Measurements from ENCODE around the gene IKZF1. TPM values are rescaled to one million over a fixed set of nuclear protein-coding genes. Genes with fewer than 3 reads are reported as not detected.

The IKZF1 gene
- total and polyA plus RNA-seq, 8 donors: 0.70 to 8.1 (median 1.4) TPM

DNA sequence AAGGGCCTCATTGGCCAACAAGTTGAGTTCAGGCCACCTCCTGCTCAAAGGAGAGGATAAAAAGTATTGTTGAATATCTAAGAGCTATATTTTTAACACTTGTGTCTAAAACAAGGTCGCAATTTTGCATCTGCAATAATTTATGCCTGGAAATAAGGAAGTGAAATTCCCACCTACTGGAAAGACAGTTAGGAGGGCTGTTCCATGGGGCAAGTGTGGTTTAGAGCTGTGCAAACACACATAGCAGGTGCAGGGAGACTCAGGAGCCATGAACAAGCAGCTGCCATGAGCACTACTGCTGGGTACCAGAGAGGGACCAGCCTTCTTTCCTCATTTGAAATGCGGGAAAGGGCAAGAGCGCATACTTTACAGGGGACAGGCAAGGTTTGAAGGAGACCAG, 35.5 kb upstream of the IKZF1 start:
- ATAC-seq (no peak), FAIRE-seq (no peak), DNase-seq (no peak)
- no peak overlapping the region for H3K4me3 ChIP-seq
- H3K36me3 ChIP-seq: no peaks in the 10 kb centered on the region
- WGBS, 2 donors: 75 to 83% methylated on average over 3 of the region's 3 CpGs
- TF ChIP-seq, protein P1, sequence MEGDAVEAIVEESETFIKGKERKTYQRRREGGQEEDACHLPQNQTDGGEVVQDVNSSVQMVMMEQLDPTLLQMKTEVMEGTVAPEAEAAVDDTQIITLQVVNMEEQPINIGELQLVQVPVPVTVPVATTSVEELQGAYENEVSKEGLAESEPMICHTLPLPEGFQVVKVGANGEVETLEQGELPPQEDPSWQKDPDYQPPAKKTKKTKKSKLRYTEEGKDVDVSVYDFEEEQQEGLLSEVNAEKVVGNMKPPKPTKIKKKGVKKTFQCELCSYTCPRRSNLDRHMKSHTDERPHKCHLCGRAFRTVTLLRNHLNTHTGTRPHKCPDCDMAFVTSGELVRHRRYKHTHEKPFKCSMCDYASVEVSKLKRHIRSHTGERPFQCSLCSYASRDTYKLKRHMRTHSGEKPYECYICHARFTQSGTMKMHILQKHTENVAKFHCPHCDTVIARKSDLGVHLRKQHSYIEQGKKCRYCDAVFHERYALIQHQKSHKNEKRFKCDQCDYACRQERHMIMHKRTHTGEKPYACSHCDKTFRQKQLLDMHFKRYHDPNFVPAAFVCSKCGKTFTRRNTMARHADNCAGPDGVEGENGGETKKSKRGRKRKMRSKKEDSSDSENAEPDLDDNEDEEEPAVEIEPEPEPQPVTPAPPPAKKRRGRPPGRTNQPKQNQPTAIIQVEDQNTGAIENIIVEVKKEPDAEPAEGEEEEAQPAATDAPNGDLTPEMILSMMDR (IDR thresholded peaks at IDR 0.05): no peak
- H3K9me3 ChIP-seq: no peaks in the 10 kb centered on the region
- H3K27ac ChIP-seq: no peak overlapping the region
- H3K27me3 ChIP-seq: no peaks in the 10 kb centered on the region
- no peaks in the 10 kb centered on the region for H3K4me1 ChIP-seq
- intact Hi-C loops (cut with DNase I): no loop called here

DNA sequence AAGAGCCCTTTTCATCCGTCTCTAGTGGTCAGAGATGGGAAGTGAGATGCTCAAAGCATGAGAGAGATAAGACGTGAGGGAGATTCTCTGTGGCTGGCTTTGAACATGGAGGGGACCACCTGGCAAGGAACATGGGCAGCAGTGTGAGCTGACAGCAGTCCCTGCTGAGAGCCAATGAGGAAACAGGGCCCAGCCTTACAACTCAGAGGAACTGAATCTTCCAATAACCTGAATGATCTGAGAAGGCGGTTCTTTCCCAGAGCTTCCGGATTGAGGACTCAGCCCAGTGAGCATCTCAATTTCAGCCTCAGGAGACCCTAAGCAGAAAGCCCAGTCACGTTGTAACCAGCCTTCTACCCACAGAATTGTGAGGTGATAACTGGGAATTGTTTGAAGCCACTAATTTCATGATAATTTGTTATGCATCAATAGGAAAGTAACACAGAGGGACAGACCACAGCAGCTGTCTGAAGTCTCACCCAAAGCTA, 33.9 kb upstream of the IKZF1 start:
- H3K36me3 ChIP-seq: no peaks in the 10 kb centered on the region
- H3K4me3 ChIP-seq: no peak overlapping the region
- WGBS, 2 donors: 61 to 67% methylated on average over 5 of the region's 5 CpGs
- no peak for ATAC-seq
- no peaks in the 10 kb centered on the region for H3K4me1 ChIP-seq
- H3K27me3 ChIP-seq: no peaks in the 10 kb centered on the region
- DNase-seq: no peak
- no peak overlapping the region for H3K27ac ChIP-seq
- intact Hi-C loops (cut with DNase I): no loop called here
- TF ChIP-seq, protein P1 (IDR thresholded peaks at IDR 0.05): no peak
- no peak for FAIRE-seq
- H3K9me3 ChIP-seq: no peaks in the 10 kb centered on the region

DNA sequence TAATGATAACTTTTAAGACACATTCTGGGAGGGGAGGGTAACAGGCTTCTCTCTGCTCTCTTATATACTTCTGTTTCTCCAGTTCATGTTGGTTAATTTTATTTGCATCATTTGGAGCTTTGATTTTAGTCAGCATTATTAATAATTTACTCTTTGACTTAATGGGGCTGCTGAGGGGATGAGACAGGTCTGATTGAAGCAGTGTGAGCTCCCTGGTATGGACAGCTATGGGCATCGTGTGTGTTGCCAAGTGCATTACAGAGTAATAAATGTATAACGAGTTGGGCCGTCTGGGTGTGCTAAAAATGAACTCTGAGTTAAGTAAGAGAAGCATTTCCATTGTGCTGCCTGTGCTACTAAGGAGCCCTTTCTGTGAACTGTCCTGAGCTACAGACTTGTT, 31.7 kb upstream of the IKZF1 start:
- TF ChIP-seq, protein P1 (IDR thresholded peaks at IDR 0.05): no peak
- no peak overlapping the region for H3K27ac ChIP-seq
- no peaks in the 10 kb centered on the region for H3K4me1 ChIP-seq
- H3K9me3 ChIP-seq: no peaks in the 10 kb centered on the region
- no peak overlapping the region for H3K4me3 ChIP-seq
- intact Hi-C loops (cut with DNase I): no loop called here
- ATAC-seq (no peak), DNase-seq (no peak), FAIRE-seq (no peak)
- 38 to 42% methylated on average over 3 of the region's 3 CpGs for WGBS, 2 donors
- H3K36me3 ChIP-seq: no peaks in the 10 kb centered on the region
- no peaks in the 10 kb centered on the region for H3K27me3 ChIP-seq

DNA sequence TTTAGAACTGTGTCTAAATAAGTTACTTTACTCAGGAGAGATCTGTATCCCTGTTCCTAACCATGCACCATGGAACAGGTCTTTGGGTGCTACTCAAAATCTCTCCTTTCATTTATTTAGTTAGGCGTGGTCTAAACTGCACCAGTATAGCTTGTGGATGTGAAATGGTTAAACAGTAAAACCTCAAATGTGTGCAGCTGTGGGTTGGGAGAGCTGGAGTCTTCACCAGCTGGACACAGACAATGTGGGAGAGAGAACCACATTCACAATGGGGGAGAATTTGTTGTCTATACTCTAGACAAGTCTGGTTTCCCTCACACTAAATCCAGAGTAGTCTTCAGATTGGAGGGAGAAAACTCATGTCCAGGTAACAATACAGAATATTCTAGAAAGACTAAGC, 31.2 kb upstream of the IKZF1 start:
- Histone ChIP-seq H3K27ac (no peak overlapping the region), H3K36me3 (no peaks in the 10 kb centered on the region), H3K4me3 (no peak overlapping the region), H3K27me3 (no peaks in the 10 kb centered on the region), H3K4me1 (no peaks in the 10 kb centered on the region), H3K9me3 (no peaks in the 10 kb centered on the region)
- DNase-seq (no peak), FAIRE-seq (no peak), ATAC-seq (no peak)
- intact Hi-C loops (cut with DNase I): no loop called here
- 55 to 57% methylated on average over 1 of the region's 1 CpG for WGBS, 2 donors
- TF ChIP-seq, protein P1 (IDR thresholded peaks at IDR 0.05): no peak

DNA sequence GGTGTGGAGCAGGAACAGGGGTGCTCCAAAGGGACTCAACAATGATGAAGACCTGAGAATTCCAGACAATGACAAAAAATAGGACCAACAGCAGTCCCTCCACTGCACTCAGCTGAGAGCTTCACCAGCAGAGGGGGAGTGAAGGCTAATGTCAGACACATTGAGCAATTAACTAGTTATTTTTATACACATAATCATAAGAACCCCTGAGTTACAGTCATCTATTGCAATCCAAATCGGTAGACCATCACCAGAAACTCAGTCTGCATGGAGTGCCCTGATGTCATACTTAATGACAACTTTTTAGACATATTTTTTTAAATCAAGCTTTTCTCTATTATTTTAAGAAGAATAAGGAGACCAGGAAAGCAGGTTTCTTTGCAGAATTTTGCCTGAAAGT, 30.6 kb upstream of the IKZF1 start:
- FAIRE-seq (no peak), DNase-seq (no peak), ATAC-seq (no peak)
- TF ChIP-seq, protein P1 (IDR thresholded peaks at IDR 0.05): no peak
- no peaks in the 10 kb centered on the region for H3K36me3 ChIP-seq
- H3K4me1 ChIP-seq: no peaks in the 10 kb centered on the region
- no peaks in the 10 kb centered on the region for H3K27me3 ChIP-seq
- WGBS, 2 donors: 56 to 68% methylated on average over 1 of the region's 1 CpG
- no peak overlapping the region for H3K27ac ChIP-seq
- no peaks in the 10 kb centered on the region for H3K9me3 ChIP-seq
- H3K4me3 ChIP-seq: no peak overlapping the region
- intact Hi-C loops (cut with DNase I): no loop called here
